Upper lobe of left lung (tissue), 6 donors: ENCODE results near the gene HCFC1. TPM values are rescaled to one million over a fixed set of nuclear protein-coding genes. Genes with fewer than 3 reads are reported as not detected.
A peak's percentile ranks its signal among the peaks of the same experiment; 100 is the strongest.

Source experiments
- ATAC-seq, 2 donors: fragments of 200-7000 bp; cut with Tn5 transposase; one replicate each; pipeline ENCODE4 v1.9.1; 2022; ENCODE audit warnings: mild to moderate bottlenecking in 2 of 2, moderate library complexity in 2 of 2; ENCODE audit not compliant: low FRiP score in 2 of 2
- DNase-seq, 2 donors: peaks; one replicate each; pipeline ENCODE4 v3.0.0-alpha.2; 2019 to 2020
- H3K27ac ChIP-seq, 4 donors: fragments of 200-600 bp; sonication (generic); one replicate each; pipeline ENCODE4 v1.5.1; 2016 to 2019
- H3K27me3 ChIP-seq, 4 donors: fragments of 200-600 bp; sonication (generic); one replicate each; pipeline ENCODE4 v1.5.1; 2017 to 2019
- H3K36me3 ChIP-seq, 4 donors: fragments of 200-600 bp; sonication (generic); one replicate each; pipeline ENCODE4 v1.5.1; 2016 to 2019
- H3K4me1 ChIP-seq, 4 donors: fragments of 200-600 bp; sonication (generic); one replicate each; pipeline ENCODE4 v1.5.1; 2018 to 2019
- H3K4me3 ChIP-seq, 4 donors: fragments of 200-600 bp; sonication (generic); one replicate each; pipeline ENCODE4 v1.5.1; 2017 to 2019; ENCODE audit warnings: mild to moderate bottlenecking in 2 of 4, moderate library complexity in 1 of 4
- H3K9me3 ChIP-seq, 4 donors: fragments of 200-600 bp; sonication (generic); one replicate each; pipeline ENCODE4 v1.5.1; 2018 to 2019
- EP300 ChIP-seq, 4 donors: sonication (generic); formaldehyde crosslinking; IDR thresholded peaks; one replicate each; pipeline ENCODE4 v1.5.1; 2017; ENCODE audit warnings: antibody characterized with exemption in 4 of 4, control low read depth in 2 of 4
- POLR2A ChIP-seq, 4 donors: fragments of 450-650 bp; IDR thresholded peaks; one replicate each; pipeline ENCODE4 v1.5.1; 2016 to 2017; ENCODE audit warnings: antibody characterized with exemption in 4 of 4, mild to moderate bottlenecking in 2 of 4
- POLR2AphosphoS5 ChIP-seq, 2 donors: sonication (generic); formaldehyde crosslinking; IDR thresholded peaks; one replicate each; pipeline ENCODE4 v1.5.1; 2017; ENCODE audit warnings: antibody characterized with exemption in 2 of 2
- WGBS, 2 donors: methylation state at CpG; one replicate each; pipeline ENCODE4 v1.1.5; 2017 to 2018; 5-methylcytosine and 5-hydroxymethylcytosine counted together
- total RNA-seq, 6 donors: library from RNA; depleted of rRNA in 4 of 6; stranded (reverse); fragments of >200 nt in 4 of 6; gene quantifications; one replicate each; pipeline versions ENCODE4 v1.1.0 to v1.2.1, GENCODE V29; 2016 to 2021
- TF ChIP-seq, protein P1 (sequence below), 6 experiments: fragments of 450-650 bp in 4 of 6; fragments of 200-600 bp in 2 of 6; sonication (generic) in 2 of 6; IDR thresholded peaks; one replicate each; pipeline ENCODE4 v1.5.1; 2016 to 2019; ENCODE audit warnings: antibody characterized with exemption in 6 of 6
- donor health status: DM: no; HTN: no; CAD: no; lungs with moderate emphysema.
- donor health status: DM: no; HTN: yes; CAD: no; lungs with severe emphysema.

HCFC1 gene
- total RNA-seq, 6 donors from 2014 or later: 40.8 to 78.9 (median 52.2) TPM

DNA sequence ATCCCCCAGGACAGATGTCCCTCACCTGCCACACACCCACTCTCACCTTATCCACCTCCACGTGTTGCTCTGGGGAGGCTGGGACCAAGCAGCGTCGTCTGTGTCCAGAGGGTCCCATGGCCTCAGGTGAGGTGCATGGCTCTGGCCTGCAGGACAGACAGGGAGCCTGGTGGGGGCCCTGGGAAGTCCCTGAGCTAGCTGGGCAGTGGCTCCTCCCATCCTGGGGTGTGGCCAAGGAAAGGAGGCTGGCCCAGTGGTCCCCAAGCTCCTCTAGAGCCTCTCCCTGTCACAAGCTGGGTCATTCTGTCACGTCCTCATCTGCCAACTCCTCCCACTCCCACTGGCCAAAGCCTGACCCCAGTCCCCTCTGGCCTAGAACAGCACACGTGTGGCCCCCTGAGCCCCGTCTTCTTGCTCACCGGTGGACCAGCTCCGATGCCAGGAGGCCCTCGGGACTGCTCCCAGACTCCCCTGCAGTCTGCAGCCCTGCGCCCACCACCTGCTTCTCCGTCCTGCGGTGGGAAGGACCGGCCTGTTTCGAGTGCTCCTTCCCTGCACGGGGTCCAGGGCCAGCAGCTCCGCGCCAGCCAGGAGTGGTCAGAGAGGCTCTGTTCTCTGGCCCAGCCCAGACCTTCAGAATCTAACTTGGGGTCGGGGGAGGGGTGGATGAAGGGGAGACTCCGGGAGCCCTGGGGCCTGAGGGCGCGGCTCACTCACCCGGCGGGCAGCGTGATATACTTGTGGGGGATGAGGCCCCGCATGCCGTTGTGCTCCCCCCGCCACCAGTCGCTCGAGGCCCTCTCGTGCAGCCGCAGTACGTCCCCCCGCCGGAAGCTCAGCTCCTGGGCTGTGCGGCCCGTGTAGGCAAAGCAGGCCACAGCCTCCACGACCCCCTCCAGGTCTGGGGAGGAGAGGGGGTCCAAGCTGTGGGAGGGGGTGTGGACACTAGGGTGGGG is 62.3 kb downstream of the HCFC1 start:
- TF ChIP-seq, protein P1, sequence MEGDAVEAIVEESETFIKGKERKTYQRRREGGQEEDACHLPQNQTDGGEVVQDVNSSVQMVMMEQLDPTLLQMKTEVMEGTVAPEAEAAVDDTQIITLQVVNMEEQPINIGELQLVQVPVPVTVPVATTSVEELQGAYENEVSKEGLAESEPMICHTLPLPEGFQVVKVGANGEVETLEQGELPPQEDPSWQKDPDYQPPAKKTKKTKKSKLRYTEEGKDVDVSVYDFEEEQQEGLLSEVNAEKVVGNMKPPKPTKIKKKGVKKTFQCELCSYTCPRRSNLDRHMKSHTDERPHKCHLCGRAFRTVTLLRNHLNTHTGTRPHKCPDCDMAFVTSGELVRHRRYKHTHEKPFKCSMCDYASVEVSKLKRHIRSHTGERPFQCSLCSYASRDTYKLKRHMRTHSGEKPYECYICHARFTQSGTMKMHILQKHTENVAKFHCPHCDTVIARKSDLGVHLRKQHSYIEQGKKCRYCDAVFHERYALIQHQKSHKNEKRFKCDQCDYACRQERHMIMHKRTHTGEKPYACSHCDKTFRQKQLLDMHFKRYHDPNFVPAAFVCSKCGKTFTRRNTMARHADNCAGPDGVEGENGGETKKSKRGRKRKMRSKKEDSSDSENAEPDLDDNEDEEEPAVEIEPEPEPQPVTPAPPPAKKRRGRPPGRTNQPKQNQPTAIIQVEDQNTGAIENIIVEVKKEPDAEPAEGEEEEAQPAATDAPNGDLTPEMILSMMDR (IDR thresholded peaks at IDR 0.05): no peak
- no peak for TF ChIP-seq POLR2A (IDR thresholded peaks at IDR 0.05)
- no peak for TF ChIP-seq POLR2AphosphoS5 (IDR thresholded peaks at IDR 0.05)
- TF ChIP-seq EP300 (IDR thresholded peaks at IDR 0.05): no peak
- H3K4me3 ChIP-seq: no peak overlapping the region
- ATAC-seq (no peak), DNase-seq (no peak)
- peaks cover 0 to 36% (median 3%) of the 10 kb centered on the region in 4 donors for H3K36me3 ChIP-seq
- H3K27ac ChIP-seq: no peak overlapping the region
- WGBS, 2 donors: 80 to 100% methylated on average over 1 to 37 of the region's 37 CpGs
- H3K27me3 ChIP-seq: no peaks in the 10 kb centered on the region
- H3K4me1 ChIP-seq: peaks cover 0 to 10% (median 4%) of the 10 kb centered on the region in 4 donors
- H3K9me3 ChIP-seq: no peaks in the 10 kb centered on the region

DNA sequence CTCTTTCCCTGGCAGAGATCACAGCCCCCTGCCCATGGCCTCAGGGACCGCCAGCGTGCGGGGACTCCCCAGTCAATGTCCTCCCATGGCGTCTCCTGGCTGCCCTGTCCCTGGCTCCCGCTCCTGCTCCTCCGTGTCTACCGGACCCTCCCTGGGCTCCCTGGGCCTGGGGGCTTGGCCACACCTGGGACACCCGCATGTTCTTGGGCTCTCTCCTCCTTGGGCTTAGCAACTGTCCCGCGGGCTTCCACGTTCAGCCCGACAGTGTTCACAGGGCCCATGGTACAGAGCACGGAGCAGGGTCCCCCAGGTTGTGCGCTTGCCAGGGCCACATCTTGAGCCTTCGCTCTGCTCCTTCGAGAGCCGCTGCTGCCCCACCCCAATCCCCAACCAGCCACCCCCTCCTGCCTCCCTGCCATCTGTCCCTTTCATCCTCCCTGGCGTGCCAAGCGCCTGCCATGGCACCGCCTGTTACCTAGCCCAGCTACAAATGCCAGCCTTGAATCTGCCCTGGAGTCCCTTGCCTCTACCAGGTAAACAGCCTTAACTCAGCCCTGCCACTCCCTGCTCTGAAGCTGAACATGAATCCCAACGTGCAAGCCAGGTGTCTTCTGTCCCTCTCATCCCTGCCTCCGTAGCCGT is 63.3 kb downstream of the HCFC1 start:
- no peaks in the 10 kb centered on the region for H3K9me3 ChIP-seq
- peaks cover 0 to 30% (median 3%) of the 10 kb centered on the region in 4 donors for H3K36me3 ChIP-seq
- no peak for TF ChIP-seq POLR2A (IDR thresholded peaks at IDR 0.05)
- TF ChIP-seq EP300 (IDR thresholded peaks at IDR 0.05): no peak
- TF ChIP-seq, protein P1 (IDR thresholded peaks at IDR 0.05): no peak
- no peak for TF ChIP-seq POLR2AphosphoS5 (IDR thresholded peaks at IDR 0.05)
- 92 to 94% methylated on average over 7 to 23 of the region's 23 CpGs for WGBS, 2 donors
- H3K27ac ChIP-seq: no peak overlapping the region
- ATAC-seq (no peak), DNase-seq (no peak)
- H3K4me1 ChIP-seq: peaks cover 0 to 20% (median 10%) of the 10 kb centered on the region in 4 donors
- H3K4me3 ChIP-seq: no peak overlapping the region
- no peaks in the 10 kb centered on the region for H3K27me3 ChIP-seq

DNA sequence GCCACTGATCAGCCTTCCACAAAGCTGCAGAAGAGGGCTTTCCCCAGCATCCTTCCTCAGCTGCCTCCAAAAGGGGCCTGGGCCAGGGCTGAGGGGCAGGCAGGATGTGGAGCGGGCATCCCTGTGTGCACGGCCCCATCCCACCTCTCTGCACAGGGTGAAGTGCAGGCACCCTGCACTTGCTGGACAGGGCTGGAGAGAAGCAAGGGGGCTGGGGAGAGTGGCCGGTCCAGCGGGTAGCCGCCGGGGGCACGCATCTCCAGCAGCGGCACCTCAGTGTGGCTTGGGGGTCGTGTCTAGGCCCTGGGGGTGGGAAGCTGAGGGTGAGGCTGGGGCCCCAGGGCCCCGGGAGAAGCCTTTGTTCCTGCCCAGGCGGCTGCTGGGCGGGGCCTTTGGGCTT is 64.2 kb downstream of the HCFC1 start:
- Histone ChIP-seq H3K27ac (no peak overlapping the region), H3K36me3 (peaks cover 0 to 21% (median 3%) of the 10 kb centered on the region in 4 donors), H3K4me3 (no peak overlapping the region), H3K4me1 (peaks cover 0 to 25% (median 12%) of the 10 kb centered on the region in 4 donors), H3K9me3 (no peaks in the 10 kb centered on the region), H3K27me3 (no peaks in the 10 kb centered on the region)
- DNase-seq (peak in 1 of 2 donors; percentile 44), ATAC-seq (no peak)
- 73 to 97% methylated on average over 3 to 7 of the region's 12 CpGs for WGBS, 2 donors
- no peak for TF ChIP-seq POLR2AphosphoS5 (IDR thresholded peaks at IDR 0.05)
- no peak for TF ChIP-seq POLR2A (IDR thresholded peaks at IDR 0.05)
- TF ChIP-seq EP300 (IDR thresholded peaks at IDR 0.05): no peak
- TF ChIP-seq, protein P1 (IDR thresholded peaks at IDR 0.05): no peak

DNA sequence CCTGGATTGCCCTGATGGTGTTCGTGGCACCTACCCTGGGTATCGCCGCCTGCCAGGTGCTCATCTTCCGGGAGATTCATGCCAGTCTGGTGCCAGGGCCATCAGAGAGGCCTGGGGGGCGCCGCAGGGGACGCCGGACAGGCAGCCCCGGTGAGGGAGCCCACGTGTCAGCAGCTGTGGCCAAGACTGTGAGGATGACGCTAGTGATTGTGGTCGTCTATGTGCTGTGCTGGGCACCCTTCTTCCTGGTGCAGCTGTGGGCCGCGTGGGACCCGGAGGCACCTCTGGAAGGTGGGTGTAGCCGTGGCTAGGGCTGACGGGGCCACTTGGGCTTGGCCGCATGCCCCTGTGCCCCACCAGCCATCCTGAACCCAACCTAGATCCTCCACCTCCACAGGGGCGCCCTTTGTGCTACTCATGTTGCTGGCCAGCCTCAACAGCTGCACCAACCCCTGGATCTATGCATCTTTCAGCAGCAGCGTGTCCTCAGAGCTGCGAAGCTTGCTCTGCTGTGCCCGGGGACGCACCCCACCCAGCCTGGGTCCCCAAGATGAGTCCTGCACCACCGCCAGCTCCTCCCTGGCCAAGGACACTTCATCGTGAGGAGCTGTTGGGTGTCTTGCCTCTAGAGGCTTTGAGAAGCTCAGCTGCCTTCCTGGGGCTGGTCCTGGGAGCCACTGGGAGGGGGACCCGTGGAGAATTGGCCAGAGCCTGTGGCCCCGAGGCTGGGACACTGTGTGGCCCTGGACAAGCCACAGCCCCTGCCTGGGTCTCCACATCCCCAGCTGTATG is 65.3 kb downstream of the HCFC1 start:
- TF ChIP-seq EP300 (IDR thresholded peaks at IDR 0.05) (no peak), POLR2A (IDR thresholded peaks at IDR 0.05) (no peak), POLR2AphosphoS5 (IDR thresholded peaks at IDR 0.05) (no peak)
- TF ChIP-seq, protein P1 (IDR thresholded peaks at IDR 0.05): no peak
- Histone ChIP-seq H3K4me3 (no peak overlapping the region), H3K27me3 (no peaks in the 10 kb centered on the region), H3K4me1 (peaks cover 0 to 25% (median 12%) of the 10 kb centered on the region in 4 donors), H3K36me3 (peaks cover 0 to 17% (median 3%) of the 10 kb centered on the region in 4 donors), H3K9me3 (no peaks in the 10 kb centered on the region), H3K27ac (no peak overlapping the region)
- WGBS, 2 donors: 72% methylated on average over 26 of the region's 27 CpGs; no CpG with 5 or more reads in 1 of the 2 donors
- ATAC-seq: no peak
- peak in 1 of 2 donors; percentile 54 for DNase-seq
